ENCODE data around the gene SH2D3C.

The SH2D3C gene

DNA sequence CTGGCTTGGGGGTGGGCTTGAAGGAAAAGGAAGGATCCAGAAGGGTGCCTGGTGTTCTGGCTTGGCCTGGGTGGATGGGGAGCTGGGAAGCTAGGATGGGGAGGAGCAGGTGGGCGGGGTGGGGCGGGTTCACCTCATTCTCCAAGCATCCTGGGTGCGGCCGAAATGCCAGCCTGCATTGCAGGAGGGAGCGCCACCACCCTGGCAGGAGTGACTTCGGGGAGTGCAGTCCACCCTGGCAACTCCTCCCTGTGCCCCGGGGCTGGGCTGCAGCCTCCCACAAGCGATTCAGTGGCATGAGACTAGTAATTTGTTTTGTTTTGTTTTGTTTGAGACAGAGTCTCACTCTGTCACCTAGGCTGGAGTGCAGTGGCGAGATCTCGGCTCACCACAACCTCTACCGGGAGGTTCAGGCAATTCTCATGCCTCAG is 57.1 kb downstream of the SH2D3C start:
- no peak for TF ChIP-seq EZH2 (IDR thresholded peaks at IDR 0.05; ENCODE audit: borderline replicate concordance, low read length)
- TF ChIP-seq, protein P1, sequence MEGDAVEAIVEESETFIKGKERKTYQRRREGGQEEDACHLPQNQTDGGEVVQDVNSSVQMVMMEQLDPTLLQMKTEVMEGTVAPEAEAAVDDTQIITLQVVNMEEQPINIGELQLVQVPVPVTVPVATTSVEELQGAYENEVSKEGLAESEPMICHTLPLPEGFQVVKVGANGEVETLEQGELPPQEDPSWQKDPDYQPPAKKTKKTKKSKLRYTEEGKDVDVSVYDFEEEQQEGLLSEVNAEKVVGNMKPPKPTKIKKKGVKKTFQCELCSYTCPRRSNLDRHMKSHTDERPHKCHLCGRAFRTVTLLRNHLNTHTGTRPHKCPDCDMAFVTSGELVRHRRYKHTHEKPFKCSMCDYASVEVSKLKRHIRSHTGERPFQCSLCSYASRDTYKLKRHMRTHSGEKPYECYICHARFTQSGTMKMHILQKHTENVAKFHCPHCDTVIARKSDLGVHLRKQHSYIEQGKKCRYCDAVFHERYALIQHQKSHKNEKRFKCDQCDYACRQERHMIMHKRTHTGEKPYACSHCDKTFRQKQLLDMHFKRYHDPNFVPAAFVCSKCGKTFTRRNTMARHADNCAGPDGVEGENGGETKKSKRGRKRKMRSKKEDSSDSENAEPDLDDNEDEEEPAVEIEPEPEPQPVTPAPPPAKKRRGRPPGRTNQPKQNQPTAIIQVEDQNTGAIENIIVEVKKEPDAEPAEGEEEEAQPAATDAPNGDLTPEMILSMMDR (IDR thresholded peaks at IDR 0.05; ENCODE audit: low read length) = no peak
- H3K79me2 ChIP-seq (ENCODE audit: insufficient read depth, low read length) = no peaks in the 10 kb centered on the region
- H3K9me3 ChIP-seq (ENCODE audit: low read length) = no peaks in the 10 kb centered on the region
- no peak overlapping the region for H3K9ac ChIP-seq (ENCODE audit: low read length)
- no peak overlapping the region for H2AFZ ChIP-seq (ENCODE audit: low read length)
- H3K4me3 ChIP-seq (ENCODE audit: low read depth, low read length, poor library complexity, severe bottlenecking) = no peak overlapping the region
- no peaks in the 10 kb centered on the region for H3K4me1 ChIP-seq (ENCODE audit: insufficient read depth, low read length, severe bottlenecking)
- H4K20me1 ChIP-seq (ENCODE audit: insufficient read depth, low read length) = no peaks in the 10 kb centered on the region
- H3K4me2 ChIP-seq (ENCODE audit: low read length) = no peak overlapping the region
- H3F3A ChIP-seq (ENCODE audit: insufficient read depth, low read length) = no peaks in the 10 kb centered on the region
- no peak overlapping the region for H3K27ac ChIP-seq (ENCODE audit: low read depth, low read length, poor library complexity, severe bottlenecking)
- no peaks in the 10 kb centered on the region for H3K9me2 ChIP-seq (ENCODE audit: low read depth, low read length)
- peaks cover 4% of the 10 kb centered on the region; the same call in 1 of the 2 replicates for H3K27me3 ChIP-seq (ENCODE audit: insufficient read depth, low read length)
- no peaks in the 10 kb centered on the region for H3K36me3 ChIP-seq (ENCODE audit: insufficient read depth, low read length)

DNA sequence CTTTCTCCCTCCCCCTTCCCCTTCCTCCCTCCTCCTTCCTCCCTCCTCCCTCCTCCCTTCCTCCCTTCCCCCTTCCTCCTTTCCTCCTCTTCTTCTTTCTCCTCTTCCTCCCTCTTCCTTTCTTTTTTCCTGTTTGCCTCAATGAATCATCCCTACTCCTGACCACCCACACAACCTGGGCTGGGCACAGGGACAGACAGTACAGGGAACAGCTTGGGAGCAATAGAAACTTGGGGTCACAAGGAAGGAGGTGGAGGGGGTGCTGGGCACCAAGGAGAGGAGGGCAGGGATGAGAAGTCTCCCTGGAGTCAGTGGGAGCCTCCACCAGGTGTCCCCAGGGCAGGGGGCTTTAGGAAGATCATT is 57.6 kb downstream of the SH2D3C start:
- H4K20me1 ChIP-seq (ENCODE audit: insufficient read depth, low read length) = no peaks in the 10 kb centered on the region
- H3K27ac ChIP-seq (ENCODE audit: low read depth, low read length, poor library complexity, severe bottlenecking) = no peak overlapping the region
- no peaks in the 10 kb centered on the region for H3K9me3 ChIP-seq (ENCODE audit: low read length)
- TF ChIP-seq, protein P1 (IDR thresholded peaks at IDR 0.05; ENCODE audit: low read length) = no peak
- TF ChIP-seq EZH2 (IDR thresholded peaks at IDR 0.05; ENCODE audit: borderline replicate concordance, low read length) = no peak
- H3K4me2 ChIP-seq (ENCODE audit: low read length) = no peak overlapping the region
- no peak overlapping the region for H3K4me3 ChIP-seq (ENCODE audit: low read depth, low read length, poor library complexity, severe bottlenecking)
- H2AFZ ChIP-seq (ENCODE audit: low read length) = no peak overlapping the region
- no peaks in the 10 kb centered on the region for H3K9me2 ChIP-seq (ENCODE audit: low read depth, low read length)
- no peaks in the 10 kb centered on the region for H3F3A ChIP-seq (ENCODE audit: insufficient read depth, low read length)
- no peaks in the 10 kb centered on the region for H3K36me3 ChIP-seq (ENCODE audit: insufficient read depth, low read length)
- peaks cover 5% of the 10 kb centered on the region for H3K4me1 ChIP-seq (ENCODE audit: insufficient read depth, low read length, severe bottlenecking)
- H3K9ac ChIP-seq (ENCODE audit: low read length) = no peak overlapping the region
- H3K27me3 ChIP-seq (ENCODE audit: insufficient read depth, low read length) = peaks cover 4% of the 10 kb centered on the region; the same call in 1 of the 2 replicates
- H3K79me2 ChIP-seq (ENCODE audit: insufficient read depth, low read length) = no peaks in the 10 kb centered on the region

DNA sequence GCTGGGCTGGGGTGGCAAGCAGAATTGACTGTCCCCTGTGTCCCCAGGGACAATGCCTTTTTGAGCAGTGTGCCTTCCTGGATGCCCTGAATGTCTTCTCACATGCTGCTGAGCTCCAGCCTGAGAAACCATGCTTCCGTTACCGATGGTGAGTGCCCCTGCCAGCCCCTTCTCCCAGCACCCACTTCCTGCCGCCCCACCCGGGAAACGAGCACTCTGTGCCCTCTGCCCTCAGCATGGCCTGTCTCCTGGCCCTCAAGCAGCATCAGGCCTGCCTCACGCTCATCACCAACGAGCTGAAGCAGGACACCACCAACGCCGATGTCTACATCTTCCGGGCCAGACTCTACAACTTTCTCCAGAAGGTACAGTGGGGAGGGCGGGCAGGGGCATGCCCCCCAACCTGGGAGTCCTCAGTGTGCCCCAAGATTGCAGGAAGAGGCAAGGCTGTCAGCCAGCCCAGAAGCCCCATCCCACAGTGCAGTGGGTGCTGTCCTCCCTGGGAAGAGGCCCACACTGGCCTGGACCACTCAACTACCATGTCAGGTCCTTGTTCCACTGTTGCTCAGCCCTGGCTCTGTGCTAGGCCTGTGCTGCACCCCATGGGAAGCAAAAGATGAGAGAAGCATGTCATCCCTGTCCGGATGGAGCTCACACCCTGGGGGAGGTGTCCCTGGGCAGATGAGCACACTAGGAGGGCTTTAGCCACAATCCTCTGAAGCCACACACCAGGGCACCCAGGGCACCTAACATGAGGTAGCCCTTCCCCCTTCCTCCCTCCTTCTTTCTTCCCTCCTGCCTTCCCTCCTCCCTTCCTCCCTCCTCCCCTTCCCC is 58.2 kb downstream of the SH2D3C start:
- TF ChIP-seq, protein P1 (IDR thresholded peaks at IDR 0.05; ENCODE audit: low read length) = no peak
- TF ChIP-seq EZH2 (IDR thresholded peaks at IDR 0.05; ENCODE audit: borderline replicate concordance, low read length) = no peak

More for the DNA sequence above, 58.2 kb downstream of the SH2D3C start:
- no peak overlapping the region for H3K27ac ChIP-seq (ENCODE audit: low read depth, low read length, poor library complexity, severe bottlenecking)
- H3K79me2 ChIP-seq (ENCODE audit: insufficient read depth, low read length) = no peaks in the 10 kb centered on the region
- no peak overlapping the region for H3K4me2 ChIP-seq (ENCODE audit: low read length)
- no peaks in the 10 kb centered on the region for H3K9me3 ChIP-seq (ENCODE audit: low read length)
- no peaks in the 10 kb centered on the region for H3K36me3 ChIP-seq (ENCODE audit: insufficient read depth, low read length)
- H3K27me3 ChIP-seq (ENCODE audit: insufficient read depth, low read length) = peaks cover 4% of the 10 kb centered on the region; the same call in 1 of the 2 replicates
- no peak overlapping the region for H3K4me3 ChIP-seq (ENCODE audit: low read depth, low read length, poor library complexity, severe bottlenecking)
- H3K9ac ChIP-seq (ENCODE audit: low read length) = no peak overlapping the region
- H3F3A ChIP-seq (ENCODE audit: insufficient read depth, low read length) = no peaks in the 10 kb centered on the region
- no peaks in the 10 kb centered on the region for H4K20me1 ChIP-seq (ENCODE audit: insufficient read depth, low read length)
- H3K9me2 ChIP-seq (ENCODE audit: low read depth, low read length) = no peaks in the 10 kb centered on the region
- no peak overlapping the region for H2AFZ ChIP-seq (ENCODE audit: low read length)
- H3K4me1 ChIP-seq (ENCODE audit: insufficient read depth, low read length, severe bottlenecking) = peaks cover 5% of the 10 kb centered on the region

Measured in OCI-LY1 (cell line).